GM12873 (cell line): ENCODE measurements around the gene C5orf15.

Source experiments
- TF ChIP-seq, protein P1 (sequence below): IDR thresholded peaks from 2 replicates; pipeline ENCODE4 v1.5.1; 2012; ENCODE audit warnings: low read depth, mild to moderate bottlenecking, moderate library complexity, low read length, control low read depth; ENCODE audit not compliant: insufficient read depth; ENCODE audit errors: missing control alignments

Gene C5orf15

GRCh38 chr5:133938039-133938821 lies 30.2 kb downstream of the C5orf15 start:
- TF ChIP-seq, protein P1, sequence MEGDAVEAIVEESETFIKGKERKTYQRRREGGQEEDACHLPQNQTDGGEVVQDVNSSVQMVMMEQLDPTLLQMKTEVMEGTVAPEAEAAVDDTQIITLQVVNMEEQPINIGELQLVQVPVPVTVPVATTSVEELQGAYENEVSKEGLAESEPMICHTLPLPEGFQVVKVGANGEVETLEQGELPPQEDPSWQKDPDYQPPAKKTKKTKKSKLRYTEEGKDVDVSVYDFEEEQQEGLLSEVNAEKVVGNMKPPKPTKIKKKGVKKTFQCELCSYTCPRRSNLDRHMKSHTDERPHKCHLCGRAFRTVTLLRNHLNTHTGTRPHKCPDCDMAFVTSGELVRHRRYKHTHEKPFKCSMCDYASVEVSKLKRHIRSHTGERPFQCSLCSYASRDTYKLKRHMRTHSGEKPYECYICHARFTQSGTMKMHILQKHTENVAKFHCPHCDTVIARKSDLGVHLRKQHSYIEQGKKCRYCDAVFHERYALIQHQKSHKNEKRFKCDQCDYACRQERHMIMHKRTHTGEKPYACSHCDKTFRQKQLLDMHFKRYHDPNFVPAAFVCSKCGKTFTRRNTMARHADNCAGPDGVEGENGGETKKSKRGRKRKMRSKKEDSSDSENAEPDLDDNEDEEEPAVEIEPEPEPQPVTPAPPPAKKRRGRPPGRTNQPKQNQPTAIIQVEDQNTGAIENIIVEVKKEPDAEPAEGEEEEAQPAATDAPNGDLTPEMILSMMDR, result no peak

- TF ChIP-seq, protein P1, result no peak
Measured at GRCh38 chr5:133936651-133937015, 31.8 kb downstream of the C5orf15 start.

GRCh38 chr5:133935667-133935940 lies 32.8 kb downstream of the C5orf15 start:
- TF ChIP-seq, protein P1, result no peak

DNA sequence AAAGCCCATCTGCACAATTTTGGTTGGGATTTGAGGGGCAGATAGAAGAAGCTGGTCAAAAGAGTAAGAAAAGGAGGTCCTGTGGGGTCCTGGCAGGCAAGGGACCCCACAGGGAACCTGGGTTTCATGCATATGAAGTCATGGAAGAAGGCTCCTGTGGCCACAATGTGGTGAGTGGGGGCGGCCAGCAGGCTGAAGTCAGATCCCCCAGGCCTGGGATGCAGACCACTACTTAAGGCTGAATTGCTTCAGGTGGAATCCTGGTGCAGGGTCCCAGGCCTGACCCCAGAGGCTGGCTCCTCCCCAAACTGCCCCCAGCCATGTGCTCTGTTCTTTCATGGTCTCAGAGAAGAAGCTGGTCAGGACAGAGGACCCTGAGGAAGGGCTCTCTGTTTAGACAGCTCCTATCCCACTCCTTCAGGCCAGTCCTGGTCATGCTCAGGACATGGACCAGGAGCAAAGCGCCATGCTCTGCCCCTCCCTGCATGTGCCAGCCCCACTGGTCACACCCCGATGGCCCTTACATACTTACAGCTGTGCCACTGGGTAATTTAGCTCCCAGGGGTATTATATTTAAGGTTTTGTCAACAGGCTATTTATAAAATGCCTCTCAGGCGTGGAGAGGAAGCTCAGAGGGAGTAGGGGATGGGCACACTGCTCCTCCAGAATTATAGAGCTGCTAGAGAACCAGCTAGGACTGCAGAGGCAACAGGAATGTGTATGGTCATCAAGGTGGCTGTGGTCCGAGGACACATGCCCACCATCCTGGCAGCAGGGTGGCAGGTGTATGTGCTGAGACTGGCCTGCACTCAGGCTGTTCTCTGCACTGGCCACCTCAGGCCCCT lies 33.4 kb downstream of the C5orf15 start:
- TF ChIP-seq, protein P1, result no peak

DNA sequence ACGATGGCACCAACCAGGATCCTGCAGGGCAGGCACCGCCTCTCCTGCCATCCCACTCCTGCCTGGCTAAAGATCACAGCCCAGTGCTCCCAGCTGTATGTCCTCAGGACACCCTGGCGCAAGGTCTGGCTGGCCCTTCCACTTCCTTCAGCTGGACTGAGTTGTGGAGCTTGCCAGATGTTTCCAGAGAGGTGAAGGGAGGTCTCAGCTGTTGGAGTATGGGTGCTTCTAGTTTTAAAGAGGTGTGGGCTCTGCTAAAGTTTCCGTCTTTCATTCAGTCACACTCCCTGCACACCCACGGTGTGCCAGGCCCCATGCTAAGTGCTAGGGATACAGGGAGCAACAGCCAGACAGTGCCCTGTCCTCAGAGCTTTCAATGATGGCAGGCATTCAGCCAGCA lies 34.1 kb downstream of the C5orf15 start:
- TF ChIP-seq, protein P1, result no peak

GRCh38 chr5:133933670-133934295 lies 34.6 kb downstream of the C5orf15 start:
- TF ChIP-seq, protein P1, result no peak

DNA sequence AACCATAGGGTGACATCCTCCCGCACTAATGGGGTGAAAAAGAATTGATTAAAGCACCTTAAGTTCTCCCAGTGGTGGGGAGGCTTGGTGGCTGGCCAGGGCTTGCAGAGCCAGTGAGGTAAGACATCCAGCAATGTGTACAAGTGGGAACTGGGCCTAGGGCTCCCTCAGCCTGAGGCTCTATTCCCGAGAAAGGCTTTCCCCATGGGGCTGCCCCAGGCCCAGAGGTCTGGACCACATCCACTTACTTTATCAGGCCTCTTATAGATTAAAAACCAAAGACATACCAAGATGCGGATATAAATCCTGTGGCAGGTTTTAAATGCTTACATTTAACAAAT lies 35.3 kb downstream of the C5orf15 start:
- TF ChIP-seq, protein P1, result no peak
